HepG2 (cell line): ENCODE measurements around the gene SGPL1. TPM values are rescaled to one million over a fixed set of nuclear protein-coding genes. Genes with fewer than 3 reads are reported as not detected.

Experiments used
- ADNP ChIP-seq: sonication (generic); formaldehyde crosslinking; IDR thresholded peaks from 2 replicates; pipeline ENCODE4 v1.4.0; 2020; ENCODE audit warnings: missing genetic modification reagents
- ATF4 ChIP-seq, 2 experiments: fragments of 450-650 bp in 1 of 2; sonication (generic) in 1 of 2; formaldehyde crosslinking; IDR thresholded peaks; 2 replicates each; pipeline versions ENCODE4 v1.5.0 to v1.8.0; 2020 to 2022; ENCODE audit warnings: mild to moderate bottlenecking in 1 of 2, missing genetic modification reagents in 1 of 2
- ATRX ChIP-seq: sonication (generic); formaldehyde crosslinking; IDR thresholded peaks from 2 replicates; pipeline ENCODE4 v1.4.0; 2020; ENCODE audit warnings: missing genetic modification reagents, borderline replicate concordance
- FOXA3 ChIP-seq: IDR thresholded peaks from 2 replicates; pipeline ENCODE4 v1.6.1; 2016; ENCODE audit warnings: missing genetic modification reagents, missing compliant biosample characterization
- HMG20A ChIP-seq: IDR thresholded peaks from 2 replicates; pipeline ENCODE4 v1.6.1; 2016; ENCODE audit warnings: borderline replicate concordance
- MAX ChIP-seq: IDR thresholded peaks from 2 replicates; pipeline ENCODE4 v1.6.1; 2012; ENCODE audit warnings: inconsistent platforms
- MED1 ChIP-seq: sonication (generic); formaldehyde crosslinking; IDR thresholded peaks from 2 replicates; pipeline ENCODE4 v1.4.0; 2020; ENCODE audit warnings: missing genetic modification reagents
- MTA1 ChIP-seq: sonication (generic); formaldehyde crosslinking; IDR thresholded peaks from 2 replicates; pipeline ENCODE4 v1.4.0; 2020; ENCODE audit warnings: missing genetic modification reagents, mild to moderate bottlenecking, borderline replicate concordance
- NCOA1 ChIP-seq: sonication (generic); formaldehyde crosslinking; IDR thresholded peaks from 2 replicates; pipeline ENCODE4 v1.9.0; 2021; ENCODE audit warnings: missing genetic modification reagents
- NFIB ChIP-seq: sonication (generic); formaldehyde crosslinking; IDR thresholded peaks from 2 replicates; pipeline ENCODE4 v1.9.0; 2021; ENCODE audit warnings: missing genetic modification reagents, mild to moderate bottlenecking, borderline replicate concordance
- NFKB2 ChIP-seq: sonication (generic); formaldehyde crosslinking; IDR thresholded peaks from 2 replicates; pipeline ENCODE4 v1.4.0; 2020; ENCODE audit warnings: missing genetic modification reagents, borderline replicate concordance
- PCBP1 ChIP-seq: fragments of 200-400 bp; formaldehyde crosslinking; IDR thresholded peaks from 2 replicates; pipeline ENCODE4 v1.6.1; 2017; ENCODE audit warnings: mild to moderate bottlenecking, low read depth, low read length, borderline replicate concordance
- PHF20 ChIP-seq: sonication (generic); formaldehyde crosslinking; IDR thresholded peaks from 2 replicates; pipeline ENCODE4 v1.5.0; 2020; ENCODE audit warnings: mild to moderate bottlenecking, missing genetic modification reagents
- RBFOX2 ChIP-seq: fragments of 200-400 bp; formaldehyde crosslinking; IDR thresholded peaks from 2 replicates; pipeline ENCODE4 v1.6.1; 2017; ENCODE audit warnings: low read depth, mild to moderate bottlenecking, low read length
- SIN3A ChIP-seq: IDR thresholded peaks from 2 replicates; pipeline ENCODE4 v1.6.1; 2011; ENCODE audit warnings: low read depth, mild to moderate bottlenecking, control low read depth, low read length, borderline replicate concordance
- SKI ChIP-seq: fragments of 450-650 bp; IDR thresholded peaks from one replicate; pipeline ENCODE4 v1.6.1; 2018; ENCODE audit warnings: mild to moderate bottlenecking; ENCODE audit not compliant: partially characterized antibody
- SYNCRIP ChIP-seq: fragments of 200-400 bp; formaldehyde crosslinking; IDR thresholded peaks from 2 replicates; pipeline ENCODE4 v1.6.1; 2018; ENCODE audit warnings: mild to moderate bottlenecking, low read depth, low read length; ENCODE audit not compliant: insufficient read depth
- ZBTB44 ChIP-seq: sonication (generic); formaldehyde crosslinking; IDR thresholded peaks from 2 replicates; pipeline ENCODE4 v1.4.0; 2020; ENCODE audit warnings: missing genetic modification reagents
- ZNF143 ChIP-seq: sonication (generic); formaldehyde crosslinking; IDR thresholded peaks from 2 replicates; pipeline ENCODE4 v1.4.0; 2020; ENCODE audit warnings: missing genetic modification reagents
- polyA plus RNA-seq, 8 experiments: library from polyadenylated mRNA; depleted of rRNA in 3 of 8; stranded (reverse) in 7 of 8; unstranded in 1 of 8; fragments of >200 nt; fragmentation: Illumina TruSeq in 4 of 8; extraction: Trizol in 4 of 8; gene quantifications; 2 replicates each; pipeline versions ENCODE4 v1.2.1 to v1.2.3, GENCODE V29; 2011 to 2016; ENCODE audit warnings: low read depth in 4 of 8, missing spikeins in 1 of 8, mixed read lengths in 1 of 8; ENCODE audit not compliant: insufficient read depth in 1 of 8
- total RNA-seq, 5 experiments: library from RNA; depleted of rRNA; stranded (reverse); fragments of >200 nt; fragmentation: Illumina TruSeq; extraction: Trizol; gene quantifications; 2 replicates each; pipeline ENCODE4 v1.2.3, GENCODE V29; 2016; ENCODE audit warnings: low read depth in 1 of 5
- TF ChIP-seq, protein P1 (sequence below): sonication (generic); formaldehyde crosslinking; IDR thresholded peaks from 2 replicates; pipeline ENCODE4 v1.8.0; 2022; ENCODE audit warnings: missing genetic modification reagents, mild to moderate bottlenecking, moderate library complexity, borderline replicate concordance
- TF ChIP-seq, protein P2 (sequence below): IDR thresholded peaks from 2 replicates; pipeline ENCODE4 v1.6.1; 2016
- TF ChIP-seq, protein P3 (sequence below): sonication (generic); formaldehyde crosslinking; IDR thresholded peaks from 2 replicates; pipeline ENCODE4 v1.4.0; 2020; ENCODE audit warnings: missing genetic modification reagents
- TF ChIP-seq, protein P4 (sequence below): sonication (generic); formaldehyde crosslinking; IDR thresholded peaks from 2 replicates; pipeline ENCODE4 v1.4.0; 2020; ENCODE audit warnings: mild to moderate bottlenecking, missing genetic modification reagents

The SGPL1 gene
- total and polyA plus RNA-seq, 2 of the 13 experiments (the other 11 are each of a cell fraction or from before 2014, with no cell fraction given): 17.6 to 25.0 TPM

GRCh38 chr10:70816220-70816894 is 609 bp downstream of the SGPL1 start (continued):
- TF ChIP-seq, protein P1, sequence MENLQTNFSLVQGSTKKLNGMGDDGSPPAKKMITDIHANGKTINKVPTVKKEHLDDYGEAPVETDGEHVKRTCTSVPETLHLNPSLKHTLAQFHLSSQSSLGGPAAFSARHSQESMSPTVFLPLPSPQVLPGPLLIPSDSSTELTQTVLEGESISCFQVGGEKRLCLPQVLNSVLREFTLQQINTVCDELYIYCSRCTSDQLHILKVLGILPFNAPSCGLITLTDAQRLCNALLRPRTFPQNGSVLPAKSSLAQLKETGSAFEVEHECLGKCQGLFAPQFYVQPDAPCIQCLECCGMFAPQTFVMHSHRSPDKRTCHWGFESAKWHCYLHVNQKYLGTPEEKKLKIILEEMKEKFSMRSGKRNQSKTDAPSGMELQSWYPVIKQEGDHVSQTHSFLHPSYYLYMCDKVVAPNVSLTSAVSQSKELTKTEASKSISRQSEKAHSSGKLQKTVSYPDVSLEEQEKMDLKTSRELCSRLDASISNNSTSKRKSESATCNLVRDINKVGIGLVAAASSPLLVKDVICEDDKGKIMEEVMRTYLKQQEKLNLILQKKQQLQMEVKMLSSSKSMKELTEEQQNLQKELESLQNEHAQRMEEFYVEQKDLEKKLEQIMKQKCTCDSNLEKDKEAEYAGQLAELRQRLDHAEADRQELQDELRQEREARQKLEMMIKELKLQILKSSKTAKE: no peak
- peak in 1 of 2 experiments; percentile 58; a peak in 2 of 4 replicates for TF ChIP-seq ATF4 (CRISPR knock-in tag; IDR thresholded peaks at IDR 0.05)
- no peak for TF ChIP-seq ATRX (CRISPR knock-in tag)
- TF ChIP-seq NFKB2 (CRISPR knock-in tag): no peak
- TF ChIP-seq SKI: peak; percentile 66
- TF ChIP-seq RBFOX2: no peak; the same call in 1 of the 2 replicates
- TF ChIP-seq, protein P2, sequence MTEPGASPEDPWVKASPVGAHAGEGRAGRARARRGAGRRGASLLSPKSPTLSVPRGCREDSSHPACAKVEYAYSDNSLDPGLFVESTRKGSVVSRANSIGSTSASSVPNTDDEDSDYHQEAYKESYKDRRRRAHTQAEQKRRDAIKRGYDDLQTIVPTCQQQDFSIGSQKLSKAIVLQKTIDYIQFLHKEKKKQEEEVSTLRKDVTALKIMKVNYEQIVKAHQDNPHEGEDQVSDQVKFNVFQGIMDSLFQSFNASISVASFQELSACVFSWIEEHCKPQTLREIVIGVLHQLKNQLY (CRISPR knock-in tag): no peak
- no peak for TF ChIP-seq ADNP (CRISPR knock-in tag)
- TF ChIP-seq, protein P3, sequence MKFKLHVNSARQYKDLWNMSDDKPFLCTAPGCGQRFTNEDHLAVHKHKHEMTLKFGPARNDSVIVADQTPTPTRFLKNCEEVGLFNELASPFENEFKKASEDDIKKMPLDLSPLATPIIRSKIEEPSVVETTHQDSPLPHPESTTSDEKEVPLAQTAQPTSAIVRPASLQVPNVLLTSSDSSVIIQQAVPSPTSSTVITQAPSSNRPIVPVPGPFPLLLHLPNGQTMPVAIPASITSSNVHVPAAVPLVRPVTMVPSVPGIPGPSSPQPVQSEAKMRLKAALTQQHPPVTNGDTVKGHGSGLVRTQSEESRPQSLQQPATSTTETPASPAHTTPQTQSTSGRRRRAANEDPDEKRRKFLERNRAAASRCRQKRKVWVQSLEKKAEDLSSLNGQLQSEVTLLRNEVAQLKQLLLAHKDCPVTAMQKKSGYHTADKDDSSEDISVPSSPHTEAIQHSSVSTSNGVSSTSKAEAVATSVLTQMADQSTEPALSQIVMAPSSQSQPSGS: no peak
- 0 out of 2 replicates have a peak, but pooled peaks have one; percentile 13 for TF ChIP-seq MED1 (CRISPR knock-in tag)
- TF ChIP-seq, protein P4, sequence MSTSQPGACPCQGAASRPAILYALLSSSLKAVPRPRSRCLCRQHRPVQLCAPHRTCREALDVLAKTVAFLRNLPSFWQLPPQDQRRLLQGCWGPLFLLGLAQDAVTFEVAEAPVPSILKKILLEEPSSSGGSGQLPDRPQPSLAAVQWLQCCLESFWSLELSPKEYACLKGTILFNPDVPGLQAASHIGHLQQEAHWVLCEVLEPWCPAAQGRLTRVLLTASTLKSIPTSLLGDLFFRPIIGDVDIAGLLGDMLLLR (CRISPR knock-in tag): no peak
- no peak for TF ChIP-seq FOXA3 (CRISPR knock-in tag)
- TF ChIP-seq ZBTB44 (CRISPR knock-in tag): no peak
- 0 out of 2 replicates have a peak, but pooled peaks have one; percentile 15 for TF ChIP-seq SIN3A
- no peak for TF ChIP-seq MAX
- TF ChIP-seq PCBP1: no peak
- no peak for TF ChIP-seq PHF20 (CRISPR knock-in tag)
- peak; percentile 31; the same call in 1 of the 2 replicates for TF ChIP-seq MTA1 (CRISPR knock-in tag)
- no peak for TF ChIP-seq SYNCRIP
- no peak for TF ChIP-seq ZNF143 (CRISPR knock-in tag)
- no peak for TF ChIP-seq NFIB (CRISPR knock-in tag)
- no peak for TF ChIP-seq HMG20A (CRISPR knock-in tag)
- no peak for TF ChIP-seq NCOA1 (CRISPR knock-in tag)
